ENCODE results near the gene PNRC1. TPM values are rescaled to one million over a fixed set of nuclear protein-coding genes. Genes with fewer than 3 reads are reported as not detected.

The PNRC1 gene
- total and polyA plus RNA-seq, 2 experiments from 2014 or later: 35.0 to 38.6 TPM

DNA sequence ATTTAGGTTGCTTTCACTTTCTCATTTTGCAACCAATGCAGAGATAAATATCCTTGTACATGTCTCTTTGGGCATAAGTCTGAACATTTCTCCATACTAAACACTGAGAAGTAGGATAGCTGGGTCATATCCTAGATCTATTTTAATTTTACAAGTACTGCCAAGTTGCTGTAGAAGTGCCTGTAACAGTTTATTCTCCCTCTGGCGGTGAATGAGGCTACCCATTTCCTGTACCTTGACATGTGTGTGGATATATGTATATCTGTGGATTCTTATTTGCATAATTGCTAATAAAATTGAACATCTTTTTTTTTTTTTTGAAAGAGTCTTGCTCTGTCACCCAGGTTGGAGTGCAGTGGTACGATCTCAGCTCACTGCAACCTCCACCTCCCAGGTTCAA is 48.0 kb upstream of the PNRC1 start:
- ATAC-seq (no peak), DNase-seq (ENCODE audit: low spot score) (no peak)
- H3K4me3 ChIP-seq: no peak overlapping the region
- no peak for TF ChIP-seq REST (IDR thresholded peaks at IDR 0.05; ENCODE audit: unreplicated experiment)
- no peaks in the 10 kb centered on the region for H3K79me2 ChIP-seq (replicated peaks; ENCODE audit: insufficient read depth)
- H3K27me3 Mint-ChIP-seq (ENCODE audit: insufficient read depth, low read depth, poor library complexity): no peaks in the 10 kb centered on the region
- H3K27ac Mint-ChIP-seq: no peak overlapping the region
- H3K36me3 Mint-ChIP-seq (ENCODE audit: low read depth): peaks cover 4% of the 10 kb centered on the region
- peaks cover 2% of the 10 kb centered on the region; the same call in 1 of the 2 replicates for H3K9me2 ChIP-seq (ENCODE audit: insufficient read depth)
- no peaks in the 10 kb centered on the region for H3F3A ChIP-seq (replicated peaks; ENCODE audit: low read depth)
- peaks cover 19% of the 10 kb centered on the region for H3K4me1 Mint-ChIP-seq
- H3K4me1 ChIP-seq (ENCODE audit: insufficient read depth): peaks cover 15% of the 10 kb centered on the region
- no peaks in the 10 kb centered on the region for H3K36me3 ChIP-seq (ENCODE audit: insufficient read depth)
- no peak overlapping the region for H3K27ac ChIP-seq (ENCODE audit: low read depth)
- H3K4me2 ChIP-seq: no peak overlapping the region
- no peaks in the 10 kb centered on the region for H4K20me1 ChIP-seq (replicated peaks; ENCODE audit: insufficient read depth)
- H3K4me3 Mint-ChIP-seq: no peak overlapping the region
- no peak overlapping the region for H2AFZ ChIP-seq
- no peaks in the 10 kb centered on the region for H3K27me3 ChIP-seq (ENCODE audit: insufficient read depth)
- H3K9me3 Mint-ChIP-seq: peaks cover 12% of the 10 kb centered on the region

- Histone ChIP-seq H3F3A (replicated peaks; ENCODE audit: low read depth) (no peaks in the 10 kb centered on the region), H4K20me1 (replicated peaks; ENCODE audit: insufficient read depth) (no peaks in the 10 kb centered on the region), H3K4me2 (no peak overlapping the region), H3K79me2 (replicated peaks; ENCODE audit: insufficient read depth) (no peaks in the 10 kb centered on the region), H3K9me2 (ENCODE audit: insufficient read depth) (peaks cover 2% of the 10 kb centered on the region; the same call in 1 of the 2 replicates), H3K36me3 (ENCODE audit: insufficient read depth) (peaks cover 6% of the 10 kb centered on the region; the same call in 1 of the 2 replicates), H3K27me3 (ENCODE audit: insufficient read depth) (no peaks in the 10 kb centered on the region), H3K27ac (ENCODE audit: low read depth) (no peak overlapping the region), H3K4me3 (no peak overlapping the region), H2AFZ (no peak overlapping the region), H3K4me1 (ENCODE audit: insufficient read depth) (peaks cover 15% of the 10 kb centered on the region)
- no peak overlapping the region for H3K4me3 Mint-ChIP-seq
- H3K27me3 Mint-ChIP-seq (ENCODE audit: insufficient read depth, low read depth, poor library complexity): no peaks in the 10 kb centered on the region
- H3K27ac Mint-ChIP-seq: no peak overlapping the region
- H3K9me3 Mint-ChIP-seq: peaks cover 21% of the 10 kb centered on the region
- no peak for ATAC-seq
- H3K36me3 Mint-ChIP-seq (ENCODE audit: low read depth): peaks cover 13% of the 10 kb centered on the region
- peaks cover 19% of the 10 kb centered on the region for H3K4me1 Mint-ChIP-seq
- DNase-seq (ENCODE audit: low spot score): no peak
- TF ChIP-seq, protein P1, sequence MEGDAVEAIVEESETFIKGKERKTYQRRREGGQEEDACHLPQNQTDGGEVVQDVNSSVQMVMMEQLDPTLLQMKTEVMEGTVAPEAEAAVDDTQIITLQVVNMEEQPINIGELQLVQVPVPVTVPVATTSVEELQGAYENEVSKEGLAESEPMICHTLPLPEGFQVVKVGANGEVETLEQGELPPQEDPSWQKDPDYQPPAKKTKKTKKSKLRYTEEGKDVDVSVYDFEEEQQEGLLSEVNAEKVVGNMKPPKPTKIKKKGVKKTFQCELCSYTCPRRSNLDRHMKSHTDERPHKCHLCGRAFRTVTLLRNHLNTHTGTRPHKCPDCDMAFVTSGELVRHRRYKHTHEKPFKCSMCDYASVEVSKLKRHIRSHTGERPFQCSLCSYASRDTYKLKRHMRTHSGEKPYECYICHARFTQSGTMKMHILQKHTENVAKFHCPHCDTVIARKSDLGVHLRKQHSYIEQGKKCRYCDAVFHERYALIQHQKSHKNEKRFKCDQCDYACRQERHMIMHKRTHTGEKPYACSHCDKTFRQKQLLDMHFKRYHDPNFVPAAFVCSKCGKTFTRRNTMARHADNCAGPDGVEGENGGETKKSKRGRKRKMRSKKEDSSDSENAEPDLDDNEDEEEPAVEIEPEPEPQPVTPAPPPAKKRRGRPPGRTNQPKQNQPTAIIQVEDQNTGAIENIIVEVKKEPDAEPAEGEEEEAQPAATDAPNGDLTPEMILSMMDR (conservative IDR thresholded peaks at IDR 0.05; ENCODE audit: low read depth in 2 of 2): no peak
- TF ChIP-seq EZH2 (IDR thresholded peaks at IDR 0.05; ENCODE audit: low read depth, unreplicated experiment): no peak
- TF ChIP-seq ZNF462 (CRISPR knock-in tag; IDR thresholded peaks at IDR 0.05): no peak
- TF ChIP-seq JUNB (IDR thresholded peaks at IDR 0.05; ENCODE audit: unreplicated experiment): no peak
- TF ChIP-seq, protein P2, sequence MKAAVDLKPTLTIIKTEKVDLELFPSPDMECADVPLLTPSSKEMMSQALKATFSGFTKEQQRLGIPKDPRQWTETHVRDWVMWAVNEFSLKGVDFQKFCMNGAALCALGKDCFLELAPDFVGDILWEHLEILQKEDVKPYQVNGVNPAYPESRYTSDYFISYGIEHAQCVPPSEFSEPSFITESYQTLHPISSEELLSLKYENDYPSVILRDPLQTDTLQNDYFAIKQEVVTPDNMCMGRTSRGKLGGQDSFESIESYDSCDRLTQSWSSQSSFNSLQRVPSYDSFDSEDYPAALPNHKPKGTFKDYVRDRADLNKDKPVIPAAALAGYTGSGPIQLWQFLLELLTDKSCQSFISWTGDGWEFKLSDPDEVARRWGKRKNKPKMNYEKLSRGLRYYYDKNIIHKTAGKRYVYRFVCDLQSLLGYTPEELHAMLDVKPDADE (IDR thresholded peaks at IDR 0.05): no peak
- no peak for TF ChIP-seq CREB1 (CRISPR knock-in tag; IDR thresholded peaks at IDR 0.05; ENCODE audit: low read depth)
- TF ChIP-seq NANOG (IDR thresholded peaks at IDR 0.05; ENCODE audit: borderline replicate concordance): no peak
Measured at GRCh38 chr6:89033461-89033860, 47.1 kb upstream of the PNRC1 start.

All from GM23338 (cell line).